Fibroblast of lung (primary cell): ENCODE data around the gene DERL2. TPM values are rescaled to one million over a fixed set of nuclear protein-coding genes. Genes with fewer than 3 reads are reported as not detected.

ENCODE experiments used
- DNase-seq, 2 donors: peaks; one replicate each; pipeline versions ENCODE4 v3.0.0 to v3.0.0-alpha.2; 2010; ENCODE audit warnings: low read depth in 2 of 2
- H2AFZ ChIP-seq: 2 replicates; pipeline ENCODE4 v1.5.1; 2012; ENCODE audit warnings: low read length, control low read depth, inconsistent platforms
- H3K27ac ChIP-seq: 2 replicates; pipeline ENCODE4 v1.5.1; 2011; ENCODE audit warnings: low read length, control low read depth; ENCODE audit not compliant: insufficient read depth
- H3K27me3 ChIP-seq: 2 replicates; pipeline ENCODE4 v1.5.1; 2011; ENCODE audit warnings: mild to moderate bottlenecking, low read length; ENCODE audit not compliant: control insufficient read depth, insufficient read depth
- H3K36me3 ChIP-seq: 2 replicates; pipeline ENCODE4 v1.5.1; 2011; ENCODE audit warnings: low read length; ENCODE audit not compliant: control insufficient read depth, insufficient read depth
- H3K4me1 ChIP-seq: 2 replicates; pipeline ENCODE4 v1.5.1; 2011; ENCODE audit warnings: low read length; ENCODE audit not compliant: control insufficient read depth, insufficient read depth; ENCODE audit errors: extremely low read depth
- H3K4me2 ChIP-seq: 2 replicates; pipeline ENCODE4 v1.5.1; 2011; ENCODE audit warnings: low read length, control low read depth; ENCODE audit not compliant: insufficient read depth; ENCODE audit errors: extremely low read depth
- H3K4me3 ChIP-seq, 4 experiments: fragments of 200-600 bp in 1 of 4; sonication (generic) in 1 of 4; replicated peaks in 1 of 4; 2 replicates each; pipeline ENCODE4 v1.5.1; 2011 to 2016; ENCODE audit warnings: low read length in 4 of 4, low read depth in 3 of 4, mild to moderate bottlenecking in 3 of 4, control low read depth in 2 of 4, inconsistent platforms in 1 of 4, mixed read lengths in 1 of 4; ENCODE audit not compliant: insufficient read depth in 1 of 4; ENCODE audit errors: control extremely low read depth in 1 of 4
- H3K79me2 ChIP-seq: 2 replicates; pipeline ENCODE4 v1.5.1; 2012; ENCODE audit warnings: mild to moderate bottlenecking, low read length, inconsistent platforms; ENCODE audit not compliant: control insufficient read depth, insufficient read depth
- H3K9ac ChIP-seq: 2 replicates; pipeline ENCODE4 v1.5.1; 2011; ENCODE audit warnings: mild to moderate bottlenecking, low read length, control low read depth; ENCODE audit not compliant: insufficient read depth
- H3K9me3 ChIP-seq: 2 replicates; pipeline ENCODE4 v1.5.1; 2012; ENCODE audit warnings: low read depth, low read length; ENCODE audit not compliant: control insufficient read depth, insufficient read depth
- H4K20me1 ChIP-seq: 2 replicates; pipeline ENCODE4 v1.5.1; 2011; ENCODE audit warnings: low read length; ENCODE audit not compliant: control insufficient read depth, insufficient read depth; ENCODE audit errors: extremely low read depth
- CTCF ChIP-seq, 2 donors: IDR thresholded peaks in 1 of 2; conservative IDR thresholded peaks in 1 of 2; 1 replicate in 1 of 2; 2 replicates in 1 of 2; pipeline ENCODE4 v1.5.1; 2011 to 2012; ENCODE audit warnings: low read length in 2 of 2, control low read depth in 1 of 2, inconsistent platforms in 1 of 2, low read depth in 1 of 2, mild to moderate bottlenecking in 1 of 2
- EZH2 ChIP-seq: IDR thresholded peaks from 2 replicates; pipeline ENCODE4 v1.5.1; 2012; ENCODE audit warnings: low read length, control low read depth, mild to moderate bottlenecking; ENCODE audit errors: missing control alignments
- polyA plus RNA-seq, 2 donors: library from polyadenylated mRNA; depleted of rRNA in 1 of 2; stranded (reverse) in 1 of 2; unstranded in 1 of 2; fragments of >200 nt; gene quantifications; 2 replicates each; pipeline ENCODE4 v1.2.1, GENCODE V29; 2011 to 2012; ENCODE audit warnings: missing spikeins in 1 of 2
- total RNA-seq: library from RNA; depleted of rRNA; stranded (reverse); fragments of >200 nt; gene quantifications from 2 replicates; pipeline ENCODE4 v1.2.1, GENCODE V29; 2014

Gene DERL2
- total and polyA plus RNA-seq, 2 donors (not counting 1 experiment from before 2014, with no cell fraction given): 30.9 to 87.9 TPM

- peaks cover 8% of the 10 kb centered on the region for H3K36me3 ChIP-seq
- H3K27ac ChIP-seq: peak overlapping the region; percentile 74
- DNase-seq: no peak
- no peak overlapping the region for H3K4me2 ChIP-seq
- no peak overlapping the region for H3K9ac ChIP-seq
- H2AFZ ChIP-seq: no peak overlapping the region
- H3K79me2 ChIP-seq: no peaks in the 10 kb centered on the region
- no peak overlapping the region for H3K4me3 ChIP-seq
- H3K27me3 ChIP-seq: no peaks in the 10 kb centered on the region
- no peaks in the 10 kb centered on the region for H4K20me1 ChIP-seq
- peaks cover 13% of the 10 kb centered on the region for H3K4me1 ChIP-seq
- no peak for TF ChIP-seq EZH2
- TF ChIP-seq CTCF (conservative IDR thresholded peaks at IDR 0.05 in 1 of 2, IDR thresholded peaks at IDR 0.05 in 1 of 2; ENCODE audit: low read depth in 1 of 2, low read length in 2 of 2): no peak
- H3K9me3 ChIP-seq: no peaks in the 10 kb centered on the region
Measured at GRCh38 chr17:5527601-5528250, 41.7 kb upstream of the DERL2 start.

- no peak overlapping the region for H2AFZ ChIP-seq
- TF ChIP-seq EZH2 (no peak), CTCF (conservative IDR thresholded peaks at IDR 0.05 in 1 of 2, IDR thresholded peaks at IDR 0.05 in 1 of 2; ENCODE audit: low read depth in 1 of 2, low read length in 2 of 2) (no peak)
- peak overlapping the region; percentile 7 for H3K4me2 ChIP-seq
- H3K36me3 ChIP-seq: peaks cover 8% of the 10 kb centered on the region
- H3K4me1 ChIP-seq: peaks cover 13% of the 10 kb centered on the region
- H3K9me3 ChIP-seq: no peaks in the 10 kb centered on the region
- no peak overlapping the region for H3K4me3 ChIP-seq
- no peaks in the 10 kb centered on the region for H3K79me2 ChIP-seq
- no peaks in the 10 kb centered on the region for H3K27me3 ChIP-seq
- peak overlapping the region; percentile 17 for H3K9ac ChIP-seq
- DNase-seq: peak; percentile 94 to 98
- no peaks in the 10 kb centered on the region for H4K20me1 ChIP-seq
- peak overlapping the region; percentile 82 for H3K27ac ChIP-seq
Measured at GRCh38 chr17:5526821-5527598, 41.0 kb upstream of the DERL2 start.

GRCh38 chr17:5523249-5523648 lies 37.3 kb upstream of the DERL2 start:
- no peak overlapping the region for H3K27ac ChIP-seq
- H2AFZ ChIP-seq: no peak overlapping the region
- TF ChIP-seq CTCF (conservative IDR thresholded peaks at IDR 0.05 in 1 of 2, IDR thresholded peaks at IDR 0.05 in 1 of 2; ENCODE audit: low read depth in 1 of 2, low read length in 2 of 2) (no peak), EZH2 (no peak)
- H3K4me2 ChIP-seq: no peak overlapping the region
- no peaks in the 10 kb centered on the region for H3K9me3 ChIP-seq
- H3K36me3 ChIP-seq: peaks cover 2% of the 10 kb centered on the region
- peaks cover 13% of the 10 kb centered on the region for H3K4me1 ChIP-seq
- H3K4me3 ChIP-seq: no peak overlapping the region
- no peak for DNase-seq
- no peaks in the 10 kb centered on the region for H3K27me3 ChIP-seq
- no peaks in the 10 kb centered on the region for H4K20me1 ChIP-seq
- no peaks in the 10 kb centered on the region for H3K79me2 ChIP-seq
- no peak overlapping the region for H3K9ac ChIP-seq
